HG02678 (cell line): Measurements from ENCODE around the gene FCN3.
A peak's percentile ranks its signal among the peaks of the same experiment; 100 is the strongest.
"Not testable (repeated sequence)": the region's sequence is repeated elsewhere in the genome, so short reads cannot be mapped to it uniquely, and the experiment has no call there.

Experiments
- ATAC-seq: cut with Tn5 transposase; IDR thresholded peaks from one replicate; pipeline ENCODE4 v1.9.1; 2021; ENCODE audit warnings: mild to moderate bottlenecking, moderate library complexity; ENCODE audit not compliant: unreplicated experiment

FCN3 gene

DNA sequence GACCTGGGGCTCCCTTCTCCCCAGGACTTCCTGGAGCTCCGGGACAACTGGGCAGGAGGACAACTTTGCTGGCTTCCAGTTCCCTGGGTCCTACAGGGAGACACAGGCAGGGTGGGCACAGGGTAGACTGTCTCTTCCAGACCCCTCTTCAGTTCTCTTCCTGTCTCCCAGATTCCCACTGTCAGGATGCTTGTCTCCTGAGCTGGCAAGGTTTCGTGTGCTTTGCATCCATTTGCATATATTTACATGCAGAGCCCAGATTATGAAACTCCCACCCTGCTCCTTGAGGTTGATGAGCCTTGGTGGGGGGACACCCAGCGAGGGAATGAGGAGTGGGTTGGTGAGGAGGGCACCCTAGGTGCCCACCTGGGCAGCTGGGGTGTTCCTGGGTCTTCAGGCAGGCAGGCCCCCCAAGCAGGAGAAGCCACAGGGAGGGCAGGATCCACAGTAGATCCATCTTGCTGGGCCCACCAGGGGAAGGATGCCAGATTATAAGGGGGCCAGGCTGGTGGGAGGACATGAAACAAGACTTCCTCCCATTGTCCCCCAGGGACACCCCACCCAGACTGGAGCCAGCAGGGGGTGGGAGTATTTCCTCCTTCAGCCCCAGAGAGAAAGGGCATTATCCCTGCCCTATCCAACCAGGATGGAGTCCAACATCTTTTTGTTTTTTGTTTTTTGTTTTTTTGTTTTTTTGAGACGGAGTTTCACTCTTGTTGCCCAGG, at the start of gene FCN3:
FCN3 (minus strand) TSS at position 463 of the 725 bp plus-strand sequence; CDS start at position 457, 6 bp downstream.
- ATAC-seq: no peak

- no peak for ATAC-seq
These were observed 49.1 kb upstream of the FCN3 start for GRCh38 chr1:27423709-27424108.

DNA sequence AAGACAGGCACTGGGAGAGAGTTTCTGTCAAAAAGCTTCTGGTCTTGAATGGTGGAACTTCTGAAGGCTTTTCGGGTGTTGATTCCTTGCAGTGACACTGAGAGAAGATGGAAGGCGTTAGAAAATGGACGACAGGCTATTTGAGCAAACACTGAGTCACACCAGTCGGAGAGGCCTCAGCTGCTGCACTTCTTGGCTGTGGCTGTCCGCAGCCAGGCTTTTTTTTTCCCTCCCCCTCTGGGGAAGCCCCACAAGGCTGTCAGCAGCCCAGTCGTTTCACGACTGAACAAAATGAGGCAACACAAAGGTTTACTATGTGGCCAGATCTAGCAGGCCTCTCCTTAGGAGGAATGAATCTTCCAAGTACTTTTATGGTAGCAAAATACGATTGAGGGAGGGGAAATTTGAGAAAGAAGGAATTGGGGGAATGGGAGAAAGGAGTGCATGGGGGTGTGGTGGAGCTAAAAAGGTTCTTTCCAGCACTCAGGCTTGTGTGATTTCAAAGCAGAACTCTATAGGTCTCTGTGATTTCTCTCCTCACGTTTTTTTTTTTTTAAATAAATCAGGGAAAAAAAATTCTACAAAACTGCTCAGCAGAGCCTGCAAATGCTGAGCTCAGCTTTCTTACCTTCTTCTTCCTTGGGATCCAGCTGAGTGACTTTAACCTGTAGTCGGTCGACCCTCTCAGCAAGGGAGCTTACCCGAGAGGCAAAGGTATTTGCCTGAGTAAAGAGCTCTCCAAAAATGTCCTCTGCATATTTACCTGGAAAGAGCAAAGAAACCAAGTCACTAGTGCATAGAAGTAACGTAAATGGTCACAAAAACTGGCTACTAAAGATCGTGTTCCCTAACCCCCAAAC, 43.9 kb upstream of the FCN3 start:
- peak; percentile 53 for ATAC-seq

DNA sequence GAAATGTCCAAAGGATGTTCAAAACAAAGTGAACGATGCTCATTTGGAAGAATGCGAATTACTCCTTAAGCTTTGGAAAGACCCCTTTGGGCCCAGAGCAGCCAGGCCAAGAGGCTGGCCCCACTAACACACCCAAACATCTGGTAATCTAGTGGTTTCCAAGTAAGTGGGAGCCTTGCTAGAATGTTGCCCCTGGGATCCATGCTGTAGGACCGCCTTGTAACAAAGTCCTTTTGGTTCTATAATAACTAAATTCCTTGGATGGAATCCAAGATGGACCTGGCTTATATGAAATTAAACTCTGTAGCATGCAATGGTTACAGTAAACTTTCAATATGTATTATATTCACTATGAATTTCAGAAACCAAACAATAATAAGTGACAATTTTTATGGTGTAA, 43.1 kb upstream of the FCN3 start:
- ATAC-seq: no peak

GRCh38 chr1:27416387-27417111, 41.9 kb upstream of the FCN3 start:
- ATAC-seq: no peak

DNA sequence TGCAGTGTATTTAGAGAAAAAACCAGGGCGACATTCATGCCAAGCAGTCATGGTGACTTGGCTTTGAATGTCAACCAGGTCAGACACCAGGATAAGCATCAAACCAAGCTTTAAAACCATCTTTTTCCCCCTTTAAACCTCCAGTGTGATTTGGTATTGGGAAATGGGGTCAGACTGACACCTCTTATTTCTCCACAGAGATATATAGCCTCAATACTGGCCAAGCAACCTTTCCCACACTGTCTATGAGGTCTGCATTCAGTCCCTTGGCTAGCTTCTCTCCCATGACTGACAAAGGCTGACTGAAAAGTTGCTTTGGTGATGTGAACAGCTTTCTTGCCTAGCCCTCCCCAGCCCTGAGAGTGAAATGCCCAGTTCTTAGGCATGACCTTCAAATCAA, 39.5 kb upstream of the FCN3 start:
- no peak for ATAC-seq

DNA sequence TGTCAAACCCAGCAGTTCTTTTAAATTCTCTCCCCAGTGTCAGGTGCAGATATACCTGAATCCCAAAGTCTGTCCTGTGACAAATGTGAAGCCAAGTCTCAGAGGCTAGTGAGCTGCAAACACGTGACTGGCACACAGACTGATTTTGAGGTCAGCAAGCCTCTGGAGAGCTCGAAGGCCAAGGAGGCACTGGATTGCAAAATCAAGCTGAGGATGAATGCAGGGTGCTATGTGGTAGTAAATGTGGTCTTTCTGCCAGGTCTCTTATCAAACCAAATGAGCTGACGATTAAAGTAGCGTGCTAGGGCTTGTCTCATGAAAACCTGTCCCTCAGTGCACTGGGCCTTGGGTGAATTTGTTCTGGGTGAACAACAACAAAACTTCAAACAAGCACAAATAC, 38.4 kb upstream of the FCN3 start:
- no peak for ATAC-seq

DNA sequence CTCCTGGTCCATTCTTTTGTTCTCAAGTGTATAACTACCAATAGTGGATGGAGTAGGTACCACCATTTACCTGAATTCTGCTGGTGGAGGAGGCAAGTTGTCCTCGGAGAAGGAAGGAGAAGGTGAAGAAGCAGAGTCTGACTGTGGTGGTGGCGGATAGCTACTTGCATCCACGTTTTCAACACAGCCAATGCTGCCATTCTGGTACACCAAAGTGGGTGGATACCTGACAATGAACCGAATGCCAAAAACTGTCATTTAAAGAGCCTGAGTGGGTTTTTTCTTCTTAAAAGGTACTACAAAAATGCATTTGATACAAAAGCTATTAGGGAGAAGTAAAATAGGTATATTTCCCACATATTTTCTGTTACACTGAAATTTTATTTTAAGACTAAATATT, 37.9 kb upstream of the FCN3 start:
- ATAC-seq: no peak

- no peak for ATAC-seq
These were observed 36.1 kb upstream of the FCN3 start for GRCh38 chr1:27410709-27411108.

GRCh38 chr1:27409669-27410068, 35.0 kb upstream of the FCN3 start:
- no peak for ATAC-seq

DNA sequence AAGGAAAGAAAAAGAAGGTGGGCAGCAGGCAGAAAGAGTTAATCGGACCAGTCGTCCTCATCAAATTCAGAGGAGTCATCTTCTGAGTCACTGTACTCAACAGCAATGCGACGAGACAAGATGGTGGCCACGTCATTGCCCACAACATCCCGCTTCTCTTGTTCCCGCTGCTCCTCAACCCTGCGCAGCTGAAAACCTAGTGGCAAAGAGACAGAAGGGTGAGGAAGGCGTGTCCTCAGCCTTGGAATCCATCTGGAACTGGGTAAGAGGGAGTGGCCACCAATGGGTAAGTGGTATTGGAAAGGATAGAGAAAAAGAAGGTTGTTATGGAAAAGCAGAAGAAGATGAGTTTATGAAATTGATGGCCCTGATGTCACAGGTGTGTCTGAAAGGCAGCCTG, 33.5 kb upstream of the FCN3 start:
- no peak for ATAC-seq

- ATAC-seq: not testable (repeated sequence)
These were observed 32.2 kb upstream of the FCN3 start for GRCh38 chr1:27406791-27407190.

DNA sequence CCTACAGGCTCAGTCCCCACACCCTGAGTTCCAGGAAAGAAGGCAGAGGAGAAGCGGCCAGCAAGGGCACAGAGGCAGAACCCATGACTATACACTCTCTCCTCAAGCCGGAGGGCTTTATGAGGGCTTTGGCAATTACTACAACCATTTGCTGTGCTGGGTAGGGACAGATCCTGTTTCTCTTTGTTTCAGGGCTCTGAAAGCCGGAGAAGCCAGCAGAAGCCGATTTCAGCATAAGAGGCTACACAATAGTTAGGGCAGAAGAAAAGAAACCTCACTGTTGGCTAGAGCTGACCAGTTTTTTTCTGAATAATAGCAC, 31.7 kb upstream of the FCN3 start:
- ATAC-seq: no peak

- not testable (repeated sequence) for ATAC-seq
These were observed 31.2 kb upstream of the FCN3 start for GRCh38 chr1:27405598-27406361.

DNA sequence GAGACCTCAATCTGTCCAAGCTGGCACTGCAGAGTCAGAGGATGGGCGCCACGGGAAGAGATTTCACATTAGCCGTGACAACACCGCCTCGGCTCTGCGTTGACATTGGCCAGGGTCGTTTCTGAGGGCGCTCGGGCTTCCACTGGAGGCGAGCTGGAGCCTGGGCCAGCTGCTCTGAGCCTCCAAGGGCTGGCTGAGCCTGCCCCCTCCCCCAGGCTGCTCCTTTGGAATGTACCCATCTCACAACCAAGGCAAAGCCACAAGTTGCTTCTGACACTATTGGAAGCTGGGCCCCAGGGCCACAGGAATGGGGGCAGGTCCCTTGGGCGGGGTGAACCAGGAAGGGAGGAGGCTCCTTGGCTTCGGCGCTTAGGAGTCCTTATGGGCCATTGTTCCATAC, 30.4 kb upstream of the FCN3 start:
- no peak for ATAC-seq

GRCh38 chr1:27403931-27404330, 29.3 kb upstream of the FCN3 start:
- no peak for ATAC-seq

- peak; percentile 55 for ATAC-seq
These were observed 28.6 kb upstream of the FCN3 start for GRCh38 chr1:27403065-27403726.

- ATAC-seq: no peak
These were observed 27.7 kb upstream of the FCN3 start for GRCh38 chr1:27402349-27402754.

GRCh38 chr1:27400963-27401341, 26.3 kb upstream of the FCN3 start:
- no peak for ATAC-seq
